ENCODE results near the gene PAPPA2.

GRCh38 chr1:176460544-176461336 is 2.2 kb upstream of the PAPPA2 start:
- TF ChIP-seq CTCF (conservative IDR thresholded peaks at IDR 0.05 in 1 of 2, IDR thresholded peaks at IDR 0.05 in 1 of 2; ENCODE audit: low read depth in 1 of 2, low read length in 2 of 2) (no peak), EZH2 (IDR thresholded peaks at IDR 0.05; ENCODE audit: low read length, missing control alignments) (no peak)

Measured in fibroblast of lung (primary cell).